GM19351 (cell line): ENCODE results near the gene PTRHD1.
"Not testable (repeated sequence)": the region's sequence is repeated elsewhere in the genome, so short reads cannot be mapped to it uniquely, and the experiment has no call there.

Experiments used
- ATAC-seq: cut with Tn5 transposase; IDR thresholded peaks from one replicate; pipeline ENCODE4 v1.9.1; 2021; ENCODE audit warnings: mild to moderate bottlenecking, moderate library complexity; ENCODE audit not compliant: unreplicated experiment

Gene PTRHD1, protein sequence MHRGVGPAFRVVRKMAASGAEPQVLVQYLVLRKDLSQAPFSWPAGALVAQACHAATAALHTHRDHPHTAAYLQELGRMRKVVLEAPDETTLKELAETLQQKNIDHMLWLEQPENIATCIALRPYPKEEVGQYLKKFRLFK

GRCh38 chr2:24792874-24793760, at the start of gene PTRHD1, which contains the start of gene CENPO:
Gene PTRHD1 (minus strand): TSS chr2:24793391. CDS start chr2:24793377, 14 bp downstream.
Gene CENPO (plus strand): TSS chr2:24793425. CDS start chr2:24793920, 495 bp downstream.
- ATAC-seq: peak; percentile 94

DNA sequence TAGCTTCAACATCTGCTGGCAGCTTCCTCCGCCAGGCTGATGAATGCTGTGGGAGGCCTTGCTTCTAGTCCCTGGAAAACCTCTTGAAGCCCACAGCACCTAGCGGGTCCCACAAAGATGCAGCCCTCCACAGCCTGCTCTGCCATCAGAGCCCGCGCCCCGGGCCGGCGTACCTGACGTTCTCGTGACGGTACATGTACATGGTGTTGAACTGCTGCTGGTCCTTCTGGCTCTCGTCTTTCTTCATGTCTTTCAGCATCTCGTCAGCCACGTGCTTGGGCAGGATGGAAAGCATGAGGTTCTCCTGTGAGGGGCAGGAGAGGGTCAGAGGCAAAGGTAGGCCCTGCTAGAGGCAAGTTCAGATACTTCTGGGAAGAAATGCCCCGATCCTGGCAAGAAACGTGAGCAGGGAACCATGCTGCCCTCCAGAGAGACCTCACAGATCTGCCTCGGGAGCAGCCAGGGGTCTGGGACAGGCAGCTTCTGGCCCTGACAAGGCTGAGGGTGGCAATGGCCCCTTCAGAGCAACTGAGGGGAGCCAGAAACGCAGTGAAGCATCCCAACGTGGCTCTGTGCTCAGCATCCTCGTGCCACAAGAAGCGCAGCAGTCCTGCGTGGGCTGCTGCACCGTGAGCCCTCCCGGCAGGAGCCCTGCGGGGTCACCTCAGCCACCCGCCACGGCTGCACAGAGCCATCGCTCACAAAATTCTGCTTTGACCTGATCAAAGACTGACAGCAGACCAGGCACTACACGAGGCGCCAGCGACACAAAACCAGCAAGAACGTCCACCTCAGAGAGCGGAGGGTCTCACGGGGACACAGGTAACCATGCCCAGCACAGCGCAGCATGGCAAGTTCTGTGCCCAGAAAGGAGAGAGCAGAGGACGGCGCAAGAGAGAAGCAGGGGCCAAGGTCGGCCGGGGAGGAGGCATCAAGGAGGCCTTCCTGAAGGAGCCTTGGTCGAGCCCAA, 49.2 kb upstream of the PTRHD1 start:
- no peak for ATAC-seq

- ATAC-seq: no peak
Measured at GRCh38 chr2:24840962-24841945, 48.1 kb upstream of the PTRHD1 start.

DNA sequence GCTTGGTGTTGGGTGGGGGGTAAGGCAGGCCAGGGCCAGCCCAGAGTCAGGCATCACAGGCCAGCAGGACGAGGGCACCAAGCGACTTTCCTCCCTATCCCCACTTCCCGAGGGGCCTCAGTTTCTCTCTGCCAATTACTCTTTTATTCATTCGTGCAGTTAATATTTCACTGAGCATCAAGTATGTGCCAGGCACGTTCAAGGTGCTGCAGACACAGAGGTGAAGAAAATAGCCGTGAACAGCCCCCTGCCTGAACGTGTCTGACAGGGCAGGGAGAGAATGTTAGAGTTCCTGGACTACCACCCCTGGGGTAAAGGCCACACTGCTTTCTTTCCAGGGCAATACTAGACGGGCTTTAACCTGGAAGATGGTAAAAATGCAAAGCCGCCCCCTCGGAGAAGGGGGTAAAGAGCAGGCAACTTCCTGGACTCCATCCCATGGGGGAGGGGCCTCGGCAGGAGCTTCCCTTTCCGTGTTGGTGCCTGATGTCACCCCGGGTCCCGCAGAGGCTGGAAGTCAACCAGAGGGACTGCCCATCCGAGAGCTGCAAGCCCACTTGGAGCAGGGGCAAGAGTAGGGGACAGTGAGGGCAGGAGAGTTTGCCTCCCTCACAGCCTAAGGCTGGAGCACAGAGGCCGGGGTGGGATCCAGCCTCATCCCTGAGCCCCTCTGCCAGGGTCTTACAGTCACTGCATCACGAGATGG, 47.1 kb upstream of the PTRHD1 start:
- no peak for ATAC-seq

- ATAC-seq: no peak
Measured at GRCh38 chr2:24839729-24840128, 46.5 kb upstream of the PTRHD1 start.

DNA sequence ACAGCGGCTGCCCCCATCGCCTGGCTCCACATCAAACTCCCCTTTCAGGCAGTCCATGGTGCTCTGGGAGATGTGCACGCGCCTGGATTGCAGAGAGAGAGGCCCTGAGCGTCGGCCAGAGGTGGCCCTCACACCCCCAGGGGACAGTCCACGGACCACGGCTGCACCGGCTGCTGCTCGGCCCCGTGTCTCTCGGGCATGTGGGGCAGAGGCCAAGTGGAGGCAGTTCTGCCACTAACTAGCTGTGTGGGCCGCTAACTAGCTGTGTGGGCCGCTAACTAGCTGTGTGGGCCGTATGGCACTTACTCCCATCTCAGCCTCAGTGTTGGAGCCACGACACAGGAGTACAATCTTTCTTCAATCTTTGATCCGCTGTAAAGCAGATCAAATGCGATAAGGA, 45.4 kb upstream of the PTRHD1 start:
- no peak for ATAC-seq

- no peak for ATAC-seq
Measured at GRCh38 chr2:24837996-24838513, 44.9 kb upstream of the PTRHD1 start.

DNA sequence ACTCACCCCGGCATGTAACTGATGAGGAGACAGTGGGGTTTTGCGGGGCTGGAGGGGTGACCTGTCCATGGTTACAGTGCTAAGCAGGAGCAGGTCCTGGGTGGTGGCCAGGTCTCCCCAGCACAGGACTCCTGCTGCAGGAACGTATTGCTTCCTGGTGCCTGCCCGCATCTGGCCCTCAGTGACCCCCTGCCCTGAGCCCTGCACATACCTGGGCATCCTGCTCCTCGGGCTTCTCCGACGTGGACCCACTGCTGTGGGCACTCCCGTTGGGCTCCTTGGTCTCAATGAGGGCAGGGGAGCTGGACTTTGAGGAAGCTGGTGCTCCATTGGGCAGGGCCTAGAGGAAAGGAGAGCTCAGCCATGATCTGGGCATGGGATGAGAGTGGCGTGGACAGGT, 43.5 kb upstream of the PTRHD1 start:
- ATAC-seq: no peak

GRCh38 chr2:24836206-24836605, 43.0 kb upstream of the PTRHD1 start:
- no peak for ATAC-seq

DNA sequence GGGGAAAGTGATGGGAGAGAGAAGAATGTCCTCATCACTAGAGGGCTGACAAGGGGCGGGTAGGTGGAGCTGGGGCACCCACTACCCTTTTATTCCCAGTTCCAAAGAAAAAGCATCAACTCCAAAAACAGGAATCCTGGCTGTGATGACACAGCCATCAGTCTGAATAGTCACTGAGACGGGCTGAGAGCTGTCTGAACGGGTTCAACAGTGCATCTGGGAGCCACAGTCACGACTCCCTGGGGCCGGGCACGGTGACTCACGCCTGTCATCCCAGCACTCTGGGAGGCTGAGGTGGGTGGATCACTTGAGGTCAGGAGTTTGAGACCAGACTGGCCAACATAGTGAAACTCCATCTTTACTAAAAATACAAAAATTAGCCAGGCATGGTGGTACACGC, 42.2 kb upstream of the PTRHD1 start:
- ATAC-seq: not testable (repeated sequence)

DNA sequence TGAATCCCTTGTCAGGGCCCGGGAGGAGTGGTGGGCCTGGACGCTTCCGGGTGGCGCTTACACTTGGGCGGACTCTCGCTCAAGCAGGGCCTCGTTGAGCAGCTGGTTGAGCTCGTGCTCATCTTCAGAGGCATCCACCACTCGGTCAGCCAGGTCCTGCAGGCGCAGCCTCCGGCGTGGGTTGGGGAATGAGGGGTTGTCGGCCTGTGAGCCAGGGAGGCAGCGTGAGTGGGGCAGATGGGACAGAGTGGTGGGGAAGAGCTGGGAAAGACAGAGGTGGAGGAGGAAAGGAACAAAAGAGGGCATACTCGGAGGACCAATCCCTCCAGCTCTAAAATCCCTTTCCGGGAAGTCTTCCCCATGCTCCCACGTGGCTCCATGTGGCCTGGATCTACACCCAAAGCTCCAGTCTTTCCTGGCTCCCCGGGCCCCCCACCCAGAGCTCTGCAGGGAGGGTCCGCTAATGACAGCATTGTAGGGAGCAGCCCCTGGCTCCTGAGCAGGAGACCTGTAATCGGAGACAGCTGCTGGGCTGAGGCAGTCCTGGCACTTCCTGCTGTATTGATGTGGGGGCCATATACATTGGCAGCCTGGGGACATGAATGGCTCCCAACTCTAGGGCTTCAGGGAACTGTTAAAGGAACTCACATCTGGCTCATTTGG, 41.7 kb upstream of the PTRHD1 start:
- ATAC-seq: no peak

DNA sequence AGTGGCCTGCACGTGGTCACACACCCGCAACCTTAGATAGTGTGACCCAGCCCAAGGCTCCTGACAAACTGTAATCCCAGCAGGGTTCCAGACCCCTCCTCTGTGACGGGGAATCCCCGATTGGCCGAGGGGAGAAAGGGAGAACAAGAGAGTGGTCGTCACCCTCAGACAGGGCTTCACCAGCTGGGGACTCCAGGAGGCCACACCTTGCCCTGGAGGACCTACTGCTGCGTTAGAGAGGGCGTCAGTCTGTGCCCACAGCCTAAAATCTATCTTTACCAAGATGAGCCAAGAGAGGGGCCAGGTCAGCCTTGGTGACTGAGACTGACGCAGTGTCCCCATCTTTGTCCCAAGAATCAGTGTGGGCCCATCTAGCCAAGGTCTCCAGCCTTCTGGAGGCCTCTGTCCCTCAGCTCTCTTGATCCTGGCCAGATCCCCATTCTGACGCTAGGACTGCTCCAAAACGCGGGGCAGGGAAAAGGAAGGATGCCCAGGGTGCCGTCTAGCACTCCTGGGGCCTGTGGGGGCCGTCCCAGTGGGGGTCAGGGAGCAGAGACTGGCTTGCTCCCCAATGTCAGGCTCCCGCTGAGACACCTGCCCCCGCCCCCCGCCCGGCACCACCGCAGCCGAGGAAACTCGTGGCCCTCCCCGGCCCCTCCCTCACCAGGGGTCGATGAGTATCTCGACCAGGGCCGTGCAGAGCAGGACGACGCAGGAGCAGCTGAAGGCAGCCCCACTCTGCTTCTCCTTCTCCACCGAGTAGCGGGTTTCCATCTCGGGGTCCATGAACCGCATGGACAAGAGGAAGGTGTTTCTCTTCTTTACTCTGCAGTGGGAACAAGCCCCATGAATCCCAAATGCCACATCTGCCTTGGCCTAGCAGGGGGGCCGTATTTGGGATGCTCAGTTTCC, 40.9 kb upstream of the PTRHD1 start:
- ATAC-seq: no peak

- ATAC-seq: no peak
Measured at GRCh38 chr2:24832931-24833701, 39.9 kb upstream of the PTRHD1 start.

DNA sequence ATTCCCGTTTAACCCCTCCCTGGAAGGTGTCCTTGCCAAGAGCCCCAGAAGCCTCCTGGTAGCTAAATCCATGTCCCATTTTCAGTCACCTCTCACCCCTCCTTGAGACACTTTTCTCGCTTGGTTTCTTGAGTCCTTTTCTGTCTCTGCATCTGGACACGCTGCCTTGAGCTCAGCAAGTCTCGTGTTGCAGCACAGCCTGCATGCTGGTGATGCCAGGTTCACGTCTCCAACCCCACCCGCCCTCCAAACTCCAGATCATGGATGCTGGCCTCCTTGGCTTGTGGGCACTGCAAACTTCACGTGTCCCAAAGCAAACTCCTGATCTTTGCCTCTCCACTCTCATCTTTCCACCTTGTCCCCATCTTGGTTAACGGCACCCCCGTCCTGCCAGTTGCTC, 39.3 kb upstream of the PTRHD1 start:
- ATAC-seq: no peak

DNA sequence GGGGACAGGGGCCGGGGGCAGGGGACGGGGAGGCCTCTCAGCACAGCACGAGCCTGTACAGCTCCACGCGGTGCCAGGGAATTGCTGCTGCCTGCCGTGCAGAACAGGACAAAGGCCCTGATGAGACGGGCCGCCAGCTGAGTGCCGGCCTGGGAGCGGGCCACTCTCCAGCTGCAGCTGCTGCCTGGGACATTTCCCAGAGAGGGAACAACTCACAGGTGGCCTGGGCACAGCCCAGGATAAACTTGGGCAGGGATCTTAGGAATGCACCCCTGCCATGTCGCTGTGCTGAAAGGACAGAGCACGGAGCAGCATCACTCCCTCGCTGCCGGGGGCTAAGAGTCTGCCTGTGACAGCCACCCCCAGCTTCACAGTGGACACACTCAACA, 38.9 kb upstream of the PTRHD1 start:
- no peak for ATAC-seq

DNA sequence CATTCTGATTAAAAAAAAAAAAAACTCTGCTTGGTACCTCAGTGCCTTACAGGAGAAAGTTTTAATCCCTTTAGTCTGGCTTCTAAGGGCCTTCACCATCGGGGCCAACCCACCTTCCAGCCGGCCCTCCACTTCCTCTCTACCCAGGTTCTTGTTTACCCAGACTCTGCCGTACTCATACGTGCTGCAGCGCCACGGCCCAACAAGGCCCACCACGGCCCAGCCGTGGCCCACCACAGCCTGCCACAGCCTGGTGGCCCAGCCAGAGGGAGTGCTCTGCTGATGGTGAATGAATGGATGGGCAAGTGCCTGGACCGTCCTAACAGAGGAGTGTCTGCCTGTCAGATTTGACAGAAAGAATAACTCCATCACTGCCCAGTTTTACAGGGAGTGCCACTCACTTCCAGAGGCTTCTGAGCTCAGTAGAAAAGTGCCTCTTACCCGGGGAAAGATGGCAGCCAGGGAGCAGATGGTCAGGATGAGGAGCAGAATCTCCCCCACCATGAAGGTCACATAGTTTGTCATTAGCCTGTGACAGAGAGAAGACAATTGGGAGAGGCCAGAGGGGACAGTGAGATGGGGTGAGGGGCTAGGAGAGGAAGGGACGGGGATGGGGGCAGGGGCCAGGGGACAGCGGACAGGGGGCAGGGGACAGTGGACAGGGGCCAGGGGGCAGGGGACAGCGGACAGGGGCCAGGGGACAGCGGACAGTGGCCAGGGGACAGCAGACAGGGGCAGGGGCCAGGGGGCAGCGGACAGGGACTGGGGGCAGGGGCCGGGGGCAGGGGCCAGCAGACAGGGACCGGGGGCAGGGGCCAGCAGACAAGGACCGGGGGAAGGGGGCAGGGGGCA, 38.3 kb upstream of the PTRHD1 start:
- no peak for ATAC-seq
